ENCODE results near the gene SLC27A4. TPM values are rescaled to one million over a fixed set of nuclear protein-coding genes. Genes with fewer than 3 reads are reported as not detected.

The SLC27A4 gene
- total RNA-seq, 1 experiment from 2014 or later: 17.0 TPM

DNA sequence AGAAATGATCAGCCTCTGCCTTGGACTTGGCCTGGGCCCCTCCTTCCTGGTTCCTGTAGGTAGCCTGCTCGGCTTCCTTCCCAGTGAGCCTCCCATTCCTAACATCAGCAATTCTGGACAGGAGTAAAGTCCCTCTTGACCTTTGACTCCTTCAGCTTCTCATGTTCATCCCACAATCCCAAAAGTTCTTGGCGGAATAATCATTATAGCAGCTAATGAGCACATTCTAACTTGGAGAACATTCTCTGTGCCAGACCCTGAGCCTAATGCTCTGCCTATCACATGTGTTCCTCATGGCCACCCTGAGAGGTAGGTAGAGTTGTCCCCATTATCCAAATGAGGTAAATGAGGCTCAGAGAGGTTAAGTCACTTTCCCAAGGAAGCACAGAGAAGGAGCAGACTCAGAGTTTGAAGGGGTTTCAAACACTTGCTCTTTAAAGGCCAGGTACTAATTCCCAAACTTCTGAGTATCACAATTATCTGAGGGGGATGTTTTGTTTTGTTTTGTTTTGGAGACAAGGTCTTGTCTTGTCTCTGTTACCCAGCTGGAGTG lies 43.0 kb upstream of the SLC27A4 start:
- Histone ChIP-seq H2BK120ac (ENCODE audit: low read depth, low read length, poor library complexity, severe bottlenecking) (no peak overlapping the region), H2AK5ac (ENCODE audit: insufficient read length, low read length) (no peak overlapping the region), H3K27me3 (ENCODE audit: insufficient read depth, low read length) (no peaks in the 10 kb centered on the region), H3K23me2 (ENCODE audit: insufficient read length, low read depth, low read length, poor library complexity, severe bottlenecking) (no peaks in the 10 kb centered on the region), H3K27ac (ENCODE audit: insufficient read length, low read depth, low read length) (no peak overlapping the region), H3T11ph (ENCODE audit: low read length) (no peak overlapping the region), H3K79me1 (ENCODE audit: insufficient read depth, low read depth, low read length, poor library complexity, severe bottlenecking) (no peaks in the 10 kb centered on the region), H3K56ac (ENCODE audit: insufficient read length, low read depth, low read length) (no peak overlapping the region), H4K5ac (ENCODE audit: insufficient read length, low read depth, low read length) (no peak overlapping the region), H4K91ac (ENCODE audit: insufficient read length, low read depth, low read length) (no peak overlapping the region), H2BK20ac (ENCODE audit: low read depth, low read length, poor library complexity, severe bottlenecking) (no peak overlapping the region), H3K23ac (ENCODE audit: insufficient read length, low read depth, low read length) (no peak overlapping the region), H3K18ac (ENCODE audit: insufficient read length, low read depth, low read length) (no peak overlapping the region), H3K9me3 (ENCODE audit: control insufficient read depth, low read depth, low read length) (no peaks in the 10 kb centered on the region), H3K4me2 (ENCODE audit: insufficient read depth, insufficient read length, low read length) (no peak overlapping the region), H3K4ac (ENCODE audit: low read depth, low read length) (no peak overlapping the region), H4K8ac (replicated peaks; ENCODE audit: insufficient read length, low read depth, low read length) (no peak overlapping the region), H3K4me1 (ENCODE audit: insufficient read depth, low read length) (no peaks in the 10 kb centered on the region), H3K14ac (ENCODE audit: insufficient read depth, low read length) (no peak overlapping the region), H4K20me1 (ENCODE audit: control insufficient read depth, insufficient read depth, insufficient read length) (no peaks in the 10 kb centered on the region), H2BK12ac (ENCODE audit: insufficient read length, low read depth, low read length) (no peak overlapping the region), H2BK15ac (ENCODE audit: low read depth, low read length) (no peak overlapping the region), H2AFZ (ENCODE audit: low read length) (no peak overlapping the region), H2BK5ac (ENCODE audit: insufficient read length, low read length) (no peak overlapping the region), H3K79me2 (ENCODE audit: insufficient read depth, low read length) (no peaks in the 10 kb centered on the region), H3K9ac (ENCODE audit: extremely low read depth, insufficient read length, low read length) (no peak overlapping the region)
- Mint-ChIP-seq H3K9me3 (no peaks in the 10 kb centered on the region), H3K27ac (no peak overlapping the region), H3K4me1 (peaks cover 2 to 4% of the 10 kb centered on the region in 2 experiments), H3K27me3 (ENCODE audit: low read depth) (peaks cover 4% of the 10 kb centered on the region), H3K4me3 (no peak overlapping the region), H3K36me3 (ENCODE audit: insufficient read depth in 1 of 3, low read depth in 3 of 3) (no peaks in the 10 kb centered on the region)
- TF ChIP-seq, protein P1, sequence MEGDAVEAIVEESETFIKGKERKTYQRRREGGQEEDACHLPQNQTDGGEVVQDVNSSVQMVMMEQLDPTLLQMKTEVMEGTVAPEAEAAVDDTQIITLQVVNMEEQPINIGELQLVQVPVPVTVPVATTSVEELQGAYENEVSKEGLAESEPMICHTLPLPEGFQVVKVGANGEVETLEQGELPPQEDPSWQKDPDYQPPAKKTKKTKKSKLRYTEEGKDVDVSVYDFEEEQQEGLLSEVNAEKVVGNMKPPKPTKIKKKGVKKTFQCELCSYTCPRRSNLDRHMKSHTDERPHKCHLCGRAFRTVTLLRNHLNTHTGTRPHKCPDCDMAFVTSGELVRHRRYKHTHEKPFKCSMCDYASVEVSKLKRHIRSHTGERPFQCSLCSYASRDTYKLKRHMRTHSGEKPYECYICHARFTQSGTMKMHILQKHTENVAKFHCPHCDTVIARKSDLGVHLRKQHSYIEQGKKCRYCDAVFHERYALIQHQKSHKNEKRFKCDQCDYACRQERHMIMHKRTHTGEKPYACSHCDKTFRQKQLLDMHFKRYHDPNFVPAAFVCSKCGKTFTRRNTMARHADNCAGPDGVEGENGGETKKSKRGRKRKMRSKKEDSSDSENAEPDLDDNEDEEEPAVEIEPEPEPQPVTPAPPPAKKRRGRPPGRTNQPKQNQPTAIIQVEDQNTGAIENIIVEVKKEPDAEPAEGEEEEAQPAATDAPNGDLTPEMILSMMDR (conservative IDR thresholded peaks at IDR 0.05): no peak
- no peak for DNase-seq
- no CpG with 5 or more reads among the region's 2 CpGs for WGBS (ENCODE audit: extremely low coverage, insufficient read length, low lambda C conversion rate)

All from H9 (cell line).